Activated CD4-positive, alpha-beta T cell treated with anti-CD3 and anti-CD28 coated beads, Interleukin-2, amount 50 U/mL, for 4 hours (primary cell): ENCODE results near the gene ZFAND6.
"Not testable (repeated sequence)": the region's sequence is repeated elsewhere in the genome, so short reads cannot be mapped to it uniquely, and the experiment has no call there.

Experiments used
- DNase-seq, 2 experiments: peaks; one replicate each; pipeline ENCODE4 v3.0.0-alpha.2; 2020

ZFAND6 gene

GRCh38 chr15:80099662-80100061 lies 40.2 kb downstream of the ZFAND6 start:
- not testable (repeated sequence) for DNase-seq

GRCh38 chr15:80100247-80100646 lies 40.8 kb downstream of the ZFAND6 start:
- DNase-seq, result no peak

GRCh38 chr15:80105193-80105592 lies 45.7 kb downstream of the ZFAND6 start:
- DNase-seq, result no peak

- no peak for DNase-seq
These were observed 46.1 kb downstream of the ZFAND6 start for GRCh38 chr15:80105595-80105994.

- no peak for DNase-seq
These were observed 46.6 kb downstream of the ZFAND6 start for GRCh38 chr15:80106051-80106450.

GRCh38 chr15:80107204-80107603 lies 47.7 kb downstream of the ZFAND6 start:
- no peak for DNase-seq

- no peak for DNase-seq
These were observed 48.3 kb downstream of the ZFAND6 start for GRCh38 chr15:80107774-80108173.

- DNase-seq, result no peak
These were observed 49.9 kb downstream of the ZFAND6 start for GRCh38 chr15:80109388-80109787.

GRCh38 chr15:80110920-80111319 lies 51.4 kb downstream of the ZFAND6 start:
- DNase-seq, result no peak

GRCh38 chr15:80114114-80114513 lies 54.6 kb downstream of the ZFAND6 start:
- DNase-seq, result no peak

GRCh38 chr15:80115021-80115420 lies 55.5 kb downstream of the ZFAND6 start:
- DNase-seq, result no peak

GRCh38 chr15:80118956-80119355 lies 59.5 kb downstream of the ZFAND6 start:
- DNase-seq, result no peak

- no peak for DNase-seq
These were observed 61.2 kb downstream of the ZFAND6 start for GRCh38 chr15:80120636-80121035.

GRCh38 chr15:80121546-80121945 lies 62.1 kb downstream of the ZFAND6 start:
- no peak for DNase-seq

GRCh38 chr15:80123034-80123433 lies 63.6 kb downstream of the ZFAND6 start:
- no peak for DNase-seq

GRCh38 chr15:80127253-80127652 lies 67.8 kb downstream of the ZFAND6 start:
- DNase-seq, result not testable (repeated sequence)

- no peak for DNase-seq
These were observed 68.4 kb downstream of the ZFAND6 start for GRCh38 chr15:80127911-80128310.

GRCh38 chr15:80132382-80132781 lies 72.9 kb downstream of the ZFAND6 start:
- no peak for DNase-seq

GRCh38 chr15:80136854-80137253 lies 77.4 kb downstream of the ZFAND6 start:
- DNase-seq, result no peak

- DNase-seq, result no peak
These were observed 79.5 kb downstream of the ZFAND6 start for GRCh38 chr15:80138961-80139360.

- DNase-seq, result no peak
These were observed 81.4 kb downstream of the ZFAND6 start for GRCh38 chr15:80140909-80141308.

- no peak for DNase-seq
These were observed 82.6 kb downstream of the ZFAND6 start for GRCh38 chr15:80141916-80142598.

- no peak for DNase-seq
These were observed 83.2 kb downstream of the ZFAND6 start for GRCh38 chr15:80142646-80143045.

GRCh38 chr15:80151148-80151547 lies 91.7 kb downstream of the ZFAND6 start:
- no peak for DNase-seq

- DNase-seq, result no peak
These were observed 92.1 kb downstream of the ZFAND6 start for GRCh38 chr15:80151576-80151975.
